ENCODE data around the gene ZMIZ1.

Gene ZMIZ1

DNA sequence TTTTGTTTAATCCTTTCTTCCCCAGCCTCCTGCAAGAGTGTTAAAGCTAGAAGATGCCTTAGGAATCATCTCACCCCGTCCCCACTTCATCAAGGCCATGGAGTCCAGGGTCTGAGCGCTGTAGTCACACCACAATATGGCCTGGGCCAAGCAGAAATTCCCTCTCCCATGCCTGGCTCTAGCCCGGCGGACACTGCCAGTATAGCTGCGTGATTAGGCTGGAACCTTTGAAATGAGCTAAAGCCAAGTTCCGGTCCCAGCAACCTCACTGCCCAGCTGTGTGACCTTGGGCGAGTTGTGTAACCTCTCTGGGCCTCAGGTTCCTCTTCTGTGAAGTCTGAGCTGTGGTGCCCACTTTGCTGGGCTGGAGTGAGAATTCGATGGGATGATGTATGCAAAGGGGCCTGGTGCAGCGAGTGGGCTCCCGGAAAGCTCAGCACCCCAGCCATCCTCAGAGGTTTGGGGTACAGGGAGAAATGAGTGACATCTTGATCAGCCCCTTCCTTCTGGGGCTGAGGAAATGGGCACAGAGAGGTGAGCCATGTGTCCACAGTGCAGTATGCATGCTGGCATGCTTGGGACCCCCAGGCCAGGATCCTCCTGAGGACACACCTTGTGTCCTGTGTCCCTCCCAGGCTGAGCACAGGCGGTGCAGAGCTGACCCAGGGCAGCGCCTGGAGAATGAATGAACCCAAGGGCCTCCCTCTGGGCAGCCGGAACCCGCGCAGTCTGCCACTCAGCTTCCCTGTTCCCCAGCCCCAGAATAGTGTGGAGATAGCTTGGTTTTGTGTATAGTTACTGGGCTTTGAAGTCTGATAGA is 118.6 kb downstream of the ZMIZ1 start:
- TF ChIP-seq, protein P1, sequence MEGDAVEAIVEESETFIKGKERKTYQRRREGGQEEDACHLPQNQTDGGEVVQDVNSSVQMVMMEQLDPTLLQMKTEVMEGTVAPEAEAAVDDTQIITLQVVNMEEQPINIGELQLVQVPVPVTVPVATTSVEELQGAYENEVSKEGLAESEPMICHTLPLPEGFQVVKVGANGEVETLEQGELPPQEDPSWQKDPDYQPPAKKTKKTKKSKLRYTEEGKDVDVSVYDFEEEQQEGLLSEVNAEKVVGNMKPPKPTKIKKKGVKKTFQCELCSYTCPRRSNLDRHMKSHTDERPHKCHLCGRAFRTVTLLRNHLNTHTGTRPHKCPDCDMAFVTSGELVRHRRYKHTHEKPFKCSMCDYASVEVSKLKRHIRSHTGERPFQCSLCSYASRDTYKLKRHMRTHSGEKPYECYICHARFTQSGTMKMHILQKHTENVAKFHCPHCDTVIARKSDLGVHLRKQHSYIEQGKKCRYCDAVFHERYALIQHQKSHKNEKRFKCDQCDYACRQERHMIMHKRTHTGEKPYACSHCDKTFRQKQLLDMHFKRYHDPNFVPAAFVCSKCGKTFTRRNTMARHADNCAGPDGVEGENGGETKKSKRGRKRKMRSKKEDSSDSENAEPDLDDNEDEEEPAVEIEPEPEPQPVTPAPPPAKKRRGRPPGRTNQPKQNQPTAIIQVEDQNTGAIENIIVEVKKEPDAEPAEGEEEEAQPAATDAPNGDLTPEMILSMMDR (IDR thresholded peaks at IDR 0.05; ENCODE audit: extremely low read depth, missing control alignments), result no peak
- no peak for DNase-seq (ENCODE audit: low spot score)

DNA sequence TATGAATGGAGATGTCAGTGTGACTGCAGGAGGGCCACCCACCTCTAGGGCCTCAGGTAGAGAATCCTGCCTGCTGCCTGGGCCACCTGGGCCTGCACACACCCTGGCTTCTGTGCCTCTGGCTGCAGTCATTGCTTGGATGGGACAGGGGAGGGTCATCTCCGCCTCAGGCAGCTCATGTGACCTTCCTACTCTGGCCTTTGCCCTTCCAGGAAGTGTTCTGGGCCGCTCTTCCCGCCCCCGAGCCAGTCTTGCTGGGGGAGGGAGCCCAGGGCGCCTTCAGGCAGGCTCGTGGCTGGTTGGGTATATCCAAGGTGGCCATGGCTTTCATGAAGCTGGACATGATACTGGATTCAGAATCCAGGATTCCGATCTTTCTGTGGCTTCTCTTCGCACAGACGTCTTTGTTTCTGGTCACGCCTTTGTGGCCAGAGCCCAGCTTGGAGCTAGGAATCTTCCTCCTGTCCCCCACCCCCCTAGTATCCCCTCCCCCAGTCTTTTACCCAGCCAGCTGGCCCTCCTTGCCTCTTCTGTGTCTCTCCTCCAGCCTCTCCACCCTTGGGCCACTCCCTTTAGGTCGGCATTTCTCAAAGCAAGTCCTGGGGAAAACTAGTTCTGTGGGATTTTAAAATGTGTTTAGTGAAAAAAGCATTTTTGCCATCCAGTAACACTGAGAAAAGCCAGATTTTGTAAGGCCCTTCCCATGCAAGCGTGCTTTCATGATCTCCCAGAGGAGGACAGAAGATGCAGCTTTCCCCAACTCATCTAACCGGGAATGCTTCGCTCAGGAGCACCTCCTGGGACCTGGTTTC is 119.6 kb downstream of the ZMIZ1 start:
- no peak for DNase-seq (ENCODE audit: low spot score)

DNA sequence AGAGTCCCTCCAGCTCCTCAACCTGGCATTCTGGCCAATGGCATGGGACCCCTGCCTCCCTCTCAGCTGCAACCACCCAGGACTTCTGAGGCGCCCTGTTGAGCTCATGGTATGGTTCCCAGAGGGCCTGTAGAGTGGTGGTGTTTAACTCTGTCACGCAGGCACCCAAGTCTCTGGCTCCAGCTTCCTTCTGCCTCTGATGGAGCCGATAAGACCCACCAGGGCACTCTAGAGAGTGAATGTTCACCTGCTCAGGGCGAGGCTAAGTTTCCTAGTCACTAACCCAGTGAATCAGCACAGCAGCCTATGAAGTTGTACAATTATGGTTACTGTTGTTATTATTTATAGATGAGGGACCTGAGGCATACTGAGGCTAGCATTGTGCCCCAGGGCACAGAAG is 120.4 kb downstream of the ZMIZ1 start:
- no peak for DNase-seq (ENCODE audit: low spot score)
- TF ChIP-seq, protein P1 (IDR thresholded peaks at IDR 0.05; ENCODE audit: extremely low read depth, missing control alignments), result no peak

More for the DNA sequence above, 119.6 kb downstream of the ZMIZ1 start:
- TF ChIP-seq, protein P1 (IDR thresholded peaks at IDR 0.05; ENCODE audit: extremely low read depth, missing control alignments), result no peak

DNA sequence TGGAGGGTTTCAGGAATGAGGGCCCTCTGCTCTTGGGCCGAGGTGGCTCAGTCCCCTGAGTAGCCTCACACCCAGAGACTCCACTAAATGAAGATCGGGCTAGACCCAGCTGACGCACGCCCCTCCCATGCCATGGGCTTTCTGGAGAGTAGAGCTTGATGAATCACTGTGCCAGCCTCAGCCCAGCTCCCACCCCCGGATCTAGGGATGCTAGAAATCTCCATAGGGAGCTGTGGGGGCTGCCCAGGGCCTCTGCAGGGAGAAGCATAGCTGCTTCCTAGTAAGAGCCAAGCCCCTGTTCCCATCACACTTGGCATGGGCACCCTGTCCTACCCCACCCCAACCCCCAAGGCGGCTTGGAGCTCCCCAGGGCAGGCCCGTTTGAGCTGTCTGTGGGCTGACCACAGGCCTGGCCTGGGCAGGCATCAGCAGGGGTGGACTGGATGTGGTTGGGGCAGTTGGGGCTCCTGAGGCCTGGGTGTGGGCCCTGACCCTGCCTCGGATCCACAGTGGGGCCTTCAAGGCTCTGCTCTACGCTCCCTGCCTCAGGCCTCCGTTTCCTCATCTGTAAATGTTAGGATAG is 121.2 kb downstream of the ZMIZ1 start:
- TF ChIP-seq, protein P1 (IDR thresholded peaks at IDR 0.05; ENCODE audit: extremely low read depth, missing control alignments), result no peak
- DNase-seq (ENCODE audit: low spot score), result no peak

DNA sequence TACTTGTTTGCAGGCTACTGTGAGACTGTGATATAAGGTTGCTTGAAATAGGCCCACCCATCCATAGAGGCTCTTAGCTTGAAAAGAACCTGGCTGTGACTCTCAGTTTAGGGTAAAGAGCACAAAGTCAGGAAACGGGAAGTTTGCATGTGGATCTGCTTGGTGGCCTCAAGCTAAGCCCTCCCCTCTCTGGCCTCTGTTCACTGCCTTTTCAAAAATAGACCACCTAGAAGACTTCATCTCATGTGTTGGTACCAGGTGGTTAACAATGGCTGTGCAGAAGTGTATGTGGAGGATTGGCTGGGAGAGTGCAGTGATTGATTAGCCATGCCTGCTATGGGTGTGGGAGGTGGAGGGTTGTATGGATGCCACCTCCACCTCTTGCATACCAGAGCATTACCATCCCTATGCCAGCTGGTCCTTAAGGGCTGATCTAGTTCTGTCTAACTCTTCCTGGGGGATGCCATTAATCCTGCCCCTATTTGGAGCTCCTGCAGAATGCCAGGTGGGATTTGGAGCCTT is 122.0 kb downstream of the ZMIZ1 start:
- TF ChIP-seq, protein P1 (IDR thresholded peaks at IDR 0.05; ENCODE audit: extremely low read depth, missing control alignments), result no peak
- DNase-seq (ENCODE audit: low spot score), result no peak

DNA sequence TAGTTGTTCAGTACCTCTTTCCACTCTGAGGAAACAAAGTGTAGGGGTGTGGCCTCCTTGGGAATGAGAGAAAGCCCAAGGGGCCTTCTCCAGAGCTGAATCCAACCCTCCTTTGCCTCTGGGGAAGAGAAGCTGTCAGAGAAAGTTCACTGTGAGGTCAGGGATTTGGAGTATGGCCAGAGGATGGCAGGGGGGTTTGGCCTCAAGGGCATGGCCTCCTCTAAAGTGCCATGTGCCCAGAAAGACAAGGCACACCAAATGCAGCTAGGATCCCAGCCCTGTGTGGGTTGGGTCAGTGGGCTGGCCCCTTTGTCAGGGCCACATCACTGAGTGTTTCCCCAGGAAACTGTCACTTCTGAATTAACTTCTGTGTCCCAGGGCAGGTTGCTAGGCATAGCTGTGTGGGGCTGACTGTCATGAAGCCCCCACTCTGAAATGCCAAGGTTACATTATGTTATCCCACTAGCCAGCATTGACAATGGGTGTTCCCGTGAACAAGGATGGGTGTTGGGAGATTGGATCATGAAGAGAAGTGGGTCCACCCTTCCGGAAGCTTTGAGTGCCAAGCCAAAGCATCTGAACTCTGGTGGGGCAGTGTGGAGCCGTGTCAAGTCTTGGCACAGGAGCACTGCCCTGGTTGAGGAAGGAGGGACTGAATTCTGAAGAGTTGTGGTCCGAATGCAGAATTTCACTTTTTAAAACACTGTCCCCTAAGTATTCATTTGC is 123.3 kb downstream of the ZMIZ1 start:
- TF ChIP-seq, protein P1 (IDR thresholded peaks at IDR 0.05; ENCODE audit: extremely low read depth, missing control alignments), result no peak
- DNase-seq (ENCODE audit: low spot score), result no peak
